Tibial nerve (tissue), 4 donors: ENCODE data around the gene GPR137B. TPM values are rescaled to one million over a fixed set of nuclear protein-coding genes. Genes with fewer than 3 reads are reported as not detected.

Experiments
- DNase-seq, 2 donors: peaks; one replicate each; pipeline ENCODE4 v3.0.0-alpha.2; 2019; ENCODE audit warnings: low spot score in 2 of 2
- H3K27ac ChIP-seq, 4 donors: fragments of 200-600 bp; sonication (generic) in 3 of 4; one replicate each; pipeline ENCODE4 v1.5.1; 2017 to 2019; ENCODE audit warnings: mild to moderate bottlenecking in 1 of 4
- H3K27me3 ChIP-seq, 2 donors: fragments of 200-600 bp; sonication (generic) in 1 of 2; one replicate each; pipeline versions ENCODE4 v1.5.1 to v1.6.0; 2017 to 2019
- H3K36me3 ChIP-seq, 3 donors: fragments of 200-600 bp; sonication (generic); one replicate each; pipeline ENCODE4 v1.5.1; 2018 to 2019
- H3K4me1 ChIP-seq, 4 donors: fragments of 200-600 bp; sonication (generic) in 3 of 4; one replicate each; pipeline ENCODE4 v1.5.1; 2017 to 2019
- H3K4me3 ChIP-seq, 4 donors: fragments of 200-600 bp; sonication (generic) in 3 of 4; one replicate each; pipeline ENCODE4 v1.5.1; 2017 to 2019; ENCODE audit warnings: mild to moderate bottlenecking in 1 of 4, moderate library complexity in 1 of 4
- H3K9me3 ChIP-seq, 4 donors: fragments of 200-600 bp; sonication (generic) in 3 of 4; one replicate each; pipeline ENCODE4 v1.5.1; 2017 to 2019
- EP300 ChIP-seq, 2 donors: sonication (generic); formaldehyde crosslinking; IDR thresholded peaks; one replicate each; pipeline ENCODE4 v1.6.1; 2017; ENCODE audit warnings: antibody characterized with exemption in 2 of 2, mild to moderate bottlenecking in 1 of 2
- POLR2A ChIP-seq, 2 donors: fragments of 450-650 bp; IDR thresholded peaks; one replicate each; pipeline ENCODE4 v1.6.1; 2017; ENCODE audit warnings: antibody characterized with exemption in 2 of 2, mild to moderate bottlenecking in 2 of 2, moderate library complexity in 2 of 2
- WGBS, 2 donors: methylation state at CpG; one replicate each; pipeline ENCODE4 v1.1.5; 2018; 5-methylcytosine and 5-hydroxymethylcytosine counted together
- total RNA-seq, 4 donors: library from RNA; depleted of rRNA; stranded (reverse); fragments of >200 nt; gene quantifications; one replicate each; pipeline ENCODE4 v1.1.0, GENCODE V29; 2016
- TF ChIP-seq, protein P1 (sequence below), 5 experiments: fragments of 200-600 bp in 3 of 5; fragments of 450-650 bp in 2 of 5; sonication (generic) in 3 of 5; IDR thresholded peaks; one replicate each; pipeline ENCODE4 v1.5.1; 2016 to 2019; ENCODE audit warnings: antibody characterized with exemption in 5 of 5, mild to moderate bottlenecking in 3 of 5, moderate library complexity in 2 of 5

GPR137B gene
- total RNA-seq, 4 donors from 2014 or later: 51.1 to 94.8 (median 74.0) TPM

DNA sequence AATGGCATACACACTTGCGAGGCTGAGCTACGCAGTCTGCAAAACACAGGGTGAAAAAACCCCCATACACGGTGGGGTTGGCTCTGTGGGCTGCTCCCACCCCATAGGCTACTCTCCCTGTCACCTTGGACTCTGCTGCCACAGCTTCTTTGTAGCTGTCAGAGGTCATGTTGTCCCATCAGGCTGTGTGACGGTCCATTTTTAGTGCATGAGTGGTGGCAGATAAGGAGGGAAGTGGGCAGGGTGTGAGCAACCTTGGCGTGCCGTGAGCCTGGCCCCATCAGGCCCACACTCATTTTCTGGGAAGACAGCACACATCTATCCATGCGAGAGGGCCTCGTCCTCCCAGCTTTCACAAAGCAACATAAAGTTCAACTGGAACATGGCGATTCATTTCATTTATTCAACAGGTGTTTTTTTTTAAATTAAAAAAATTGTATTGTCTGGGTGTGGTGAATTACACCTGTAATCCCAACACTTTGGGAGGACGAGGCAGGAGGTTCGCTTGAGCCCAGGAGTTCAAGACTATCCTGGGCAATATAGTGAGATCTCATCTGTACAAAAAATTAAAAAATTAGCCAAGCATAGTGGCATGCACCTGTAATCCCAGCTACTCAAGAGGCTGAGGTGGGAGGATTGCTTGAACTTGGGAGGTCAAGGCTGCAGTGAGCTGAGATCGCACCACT is 9.5 kb downstream of the GPR137B start:
- peaks cover 0 to 65% (median 9%) of the 10 kb centered on the region in 4 donors for H3K4me1 ChIP-seq
- no peaks in the 10 kb centered on the region for H3K9me3 ChIP-seq
- no peak overlapping the region for H3K27ac ChIP-seq
- WGBS, 2 donors: 78 to 95% methylated on average over 12 of the region's 12 CpGs
- H3K27me3 ChIP-seq: no peaks in the 10 kb centered on the region
- no peak for DNase-seq
- peaks cover 0 to 14% (median 0%) of the 10 kb centered on the region in 3 donors for H3K36me3 ChIP-seq
- TF ChIP-seq EP300 (IDR thresholded peaks at IDR 0.05) (no peak), POLR2A (IDR thresholded peaks at IDR 0.05) (no peak)
- TF ChIP-seq, protein P1, sequence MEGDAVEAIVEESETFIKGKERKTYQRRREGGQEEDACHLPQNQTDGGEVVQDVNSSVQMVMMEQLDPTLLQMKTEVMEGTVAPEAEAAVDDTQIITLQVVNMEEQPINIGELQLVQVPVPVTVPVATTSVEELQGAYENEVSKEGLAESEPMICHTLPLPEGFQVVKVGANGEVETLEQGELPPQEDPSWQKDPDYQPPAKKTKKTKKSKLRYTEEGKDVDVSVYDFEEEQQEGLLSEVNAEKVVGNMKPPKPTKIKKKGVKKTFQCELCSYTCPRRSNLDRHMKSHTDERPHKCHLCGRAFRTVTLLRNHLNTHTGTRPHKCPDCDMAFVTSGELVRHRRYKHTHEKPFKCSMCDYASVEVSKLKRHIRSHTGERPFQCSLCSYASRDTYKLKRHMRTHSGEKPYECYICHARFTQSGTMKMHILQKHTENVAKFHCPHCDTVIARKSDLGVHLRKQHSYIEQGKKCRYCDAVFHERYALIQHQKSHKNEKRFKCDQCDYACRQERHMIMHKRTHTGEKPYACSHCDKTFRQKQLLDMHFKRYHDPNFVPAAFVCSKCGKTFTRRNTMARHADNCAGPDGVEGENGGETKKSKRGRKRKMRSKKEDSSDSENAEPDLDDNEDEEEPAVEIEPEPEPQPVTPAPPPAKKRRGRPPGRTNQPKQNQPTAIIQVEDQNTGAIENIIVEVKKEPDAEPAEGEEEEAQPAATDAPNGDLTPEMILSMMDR (IDR thresholded peaks at IDR 0.05): no peak
- H3K4me3 ChIP-seq: no peak overlapping the region

DNA sequence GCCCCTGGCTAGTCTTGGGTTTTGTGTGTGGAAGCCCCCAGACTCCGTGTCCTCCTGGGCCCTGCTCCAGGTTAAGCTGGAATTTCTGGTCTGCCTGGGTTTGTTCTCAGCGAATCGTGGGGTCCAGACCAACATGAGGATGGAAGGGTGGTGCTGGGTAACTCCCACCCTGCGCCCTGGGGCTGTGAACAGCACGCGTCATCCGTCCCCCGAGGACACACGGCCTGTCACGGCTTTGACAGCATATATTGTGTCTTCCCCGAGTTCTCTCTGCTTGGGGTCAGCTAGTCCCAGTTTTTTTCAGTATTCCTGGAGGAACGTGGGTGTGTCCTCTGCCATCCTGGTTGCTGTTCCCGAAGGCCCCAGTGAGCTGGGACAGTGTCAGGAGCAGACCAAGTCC is 11.8 kb downstream of the GPR137B start:
- no peak for DNase-seq
- Histone ChIP-seq H3K36me3 (peaks cover 0 to 15% (median 0%) of the 10 kb centered on the region in 3 donors), H3K4me3 (no peak overlapping the region), H3K4me1 (peaks cover 0 to 43% (median 1%) of the 10 kb centered on the region in 4 donors), H3K27me3 (no peaks in the 10 kb centered on the region), H3K27ac (no peak overlapping the region), H3K9me3 (no peaks in the 10 kb centered on the region)
- TF ChIP-seq EP300 (IDR thresholded peaks at IDR 0.05) (no peak), POLR2A (IDR thresholded peaks at IDR 0.05) (no peak)
- TF ChIP-seq, protein P1 (IDR thresholded peaks at IDR 0.05): no peak
- 83 to 86% methylated on average over 13 of the region's 13 CpGs for WGBS, 2 donors

DNA sequence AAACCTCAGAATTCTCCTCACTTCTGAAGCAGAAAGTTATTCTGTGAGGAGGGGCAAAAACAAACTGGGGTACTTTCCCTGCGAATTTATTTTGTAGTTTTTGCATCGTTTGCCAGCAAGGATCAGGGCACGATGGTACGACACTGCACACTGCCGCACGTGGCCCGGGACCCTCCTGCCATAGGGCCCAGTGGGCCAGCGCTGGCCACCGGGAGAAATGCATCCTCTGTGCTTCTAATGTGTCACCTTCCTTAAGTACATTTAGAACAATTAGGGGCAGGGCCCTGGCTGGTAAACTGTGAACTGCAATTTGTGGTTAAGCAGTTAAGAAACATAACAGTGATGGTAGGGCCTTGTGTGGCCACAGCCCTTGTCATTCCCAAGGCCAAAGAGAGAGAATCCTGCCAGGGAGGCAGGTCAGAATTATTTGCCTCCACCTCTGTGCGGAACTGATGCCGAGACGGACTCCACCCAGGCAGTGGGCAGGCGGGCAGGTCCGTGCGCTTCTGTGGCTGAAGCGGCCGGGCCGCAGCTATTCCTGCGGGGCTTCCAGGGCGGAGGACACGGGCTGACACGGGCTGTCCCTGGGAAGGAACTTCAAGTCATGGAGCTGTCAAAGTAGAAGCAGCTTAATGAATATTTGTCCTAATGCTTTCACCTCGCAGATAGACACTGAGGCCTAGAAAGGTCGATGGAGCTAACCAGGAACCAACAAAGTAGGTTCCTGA is 12.5 kb downstream of the GPR137B start:
- no peaks in the 10 kb centered on the region for H3K9me3 ChIP-seq
- H3K4me3 ChIP-seq: no peak overlapping the region
- DNase-seq: no peak
- no peak for TF ChIP-seq EP300 (IDR thresholded peaks at IDR 0.05)
- TF ChIP-seq, protein P1 (IDR thresholded peaks at IDR 0.05): no peak
- TF ChIP-seq POLR2A (IDR thresholded peaks at IDR 0.05): no peak
- H3K27me3 ChIP-seq: no peaks in the 10 kb centered on the region
- H3K27ac ChIP-seq: no peak overlapping the region
- WGBS, 2 donors: 72 to 85% methylated on average over 24 of the region's 24 CpGs
- peaks cover 0 to 40% (median 0%) of the 10 kb centered on the region in 4 donors for H3K4me1 ChIP-seq
- peaks cover 0 to 15% (median 0%) of the 10 kb centered on the region in 3 donors for H3K36me3 ChIP-seq

GRCh38 chr1:236155399-236155767 is 13.0 kb downstream of the GPR137B start:
- TF ChIP-seq EP300 (IDR thresholded peaks at IDR 0.05) (no peak), POLR2A (IDR thresholded peaks at IDR 0.05) (no peak)
- TF ChIP-seq, protein P1 (IDR thresholded peaks at IDR 0.05): no peak
- Histone ChIP-seq H3K4me1 (peaks cover 0 to 40% (median 0%) of the 10 kb centered on the region in 4 donors), H3K27me3 (no peaks in the 10 kb centered on the region), H3K36me3 (peaks cover 0 to 19% (median 0%) of the 10 kb centered on the region in 3 donors), H3K9me3 (no peaks in the 10 kb centered on the region), H3K4me3 (no peak overlapping the region), H3K27ac (no peak overlapping the region)
- WGBS, 2 donors: 58 to 61% methylated on average over 11 of the region's 11 CpGs
- no peak for DNase-seq
